GM21619 (cell line): Measurements from ENCODE around the gene GRIA2.
"Not testable (repeated sequence)": the region's sequence is repeated elsewhere in the genome, so short reads cannot be mapped to it uniquely, and the experiment has no call there.

Experiments used
- ATAC-seq: cut with Tn5 transposase; IDR thresholded peaks from one replicate; pipeline ENCODE4 v1.9.1; 2021; ENCODE audit not compliant: unreplicated experiment

GRIA2 gene

DNA sequence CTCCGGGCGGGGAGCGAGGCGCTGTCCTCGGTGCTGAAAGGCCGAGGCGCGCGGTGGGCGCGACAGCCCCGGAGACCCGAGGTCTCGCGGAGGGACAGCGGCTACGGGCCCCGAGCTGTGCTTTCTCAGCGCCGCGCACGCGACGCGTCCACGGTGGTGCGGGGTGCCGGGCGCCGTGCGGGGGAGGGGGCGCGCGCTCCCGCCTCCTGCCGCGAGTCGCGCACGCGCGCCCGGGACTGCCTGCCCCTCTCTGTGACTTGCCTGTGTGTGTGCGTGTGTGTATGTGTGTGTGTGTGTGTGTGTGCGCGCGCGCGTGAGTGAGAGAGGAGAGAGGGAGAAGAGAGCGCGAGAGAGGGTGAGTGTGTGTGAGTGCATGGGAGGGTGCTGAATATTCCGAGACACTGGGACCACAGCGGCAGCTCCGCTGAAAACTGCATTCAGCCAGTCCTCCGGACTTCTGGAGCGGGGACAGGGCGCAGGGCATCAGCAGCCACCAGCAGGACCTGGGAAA is at the start of gene GRIA2:
TSS of gene GRIA2 (plus strand) at position 358 of the 511 bp plus-strand sequence. CDS start 315 bp downstream, outside the sequence.
- ATAC-seq, result no peak

DNA sequence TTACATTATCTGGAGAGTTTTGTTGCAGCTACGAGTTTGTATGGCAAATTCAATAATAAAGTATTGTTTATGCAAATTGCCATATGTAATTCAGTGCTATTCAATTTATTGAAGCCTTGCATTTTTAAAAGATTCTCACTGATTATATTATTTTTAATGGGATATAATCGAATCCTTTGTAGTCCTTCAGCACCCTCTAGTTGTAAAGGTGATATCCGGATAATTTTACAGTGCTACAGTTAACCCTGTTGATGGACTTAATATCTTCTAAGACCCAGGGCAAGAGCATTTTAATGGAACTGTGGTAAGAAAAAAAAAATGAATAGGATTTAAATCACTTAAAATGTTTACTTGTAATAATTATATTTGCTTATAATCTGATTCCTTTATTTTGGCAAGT is 48.5 kb upstream of the GRIA2 start:
- ATAC-seq, result no peak

GRCh38 chr4:157180268-157180667 is 40.3 kb upstream of the GRIA2 start:
- ATAC-seq, result not testable (repeated sequence)

- no peak for ATAC-seq
These were observed 36.2 kb upstream of the GRIA2 start for GRCh38 chr4:157184300-157184699.

GRCh38 chr4:157185363-157185762 is 35.2 kb upstream of the GRIA2 start:
- ATAC-seq, result no peak

- ATAC-seq, result no peak
These were observed 25.2 kb upstream of the GRIA2 start for GRCh38 chr4:157195374-157195773.

DNA sequence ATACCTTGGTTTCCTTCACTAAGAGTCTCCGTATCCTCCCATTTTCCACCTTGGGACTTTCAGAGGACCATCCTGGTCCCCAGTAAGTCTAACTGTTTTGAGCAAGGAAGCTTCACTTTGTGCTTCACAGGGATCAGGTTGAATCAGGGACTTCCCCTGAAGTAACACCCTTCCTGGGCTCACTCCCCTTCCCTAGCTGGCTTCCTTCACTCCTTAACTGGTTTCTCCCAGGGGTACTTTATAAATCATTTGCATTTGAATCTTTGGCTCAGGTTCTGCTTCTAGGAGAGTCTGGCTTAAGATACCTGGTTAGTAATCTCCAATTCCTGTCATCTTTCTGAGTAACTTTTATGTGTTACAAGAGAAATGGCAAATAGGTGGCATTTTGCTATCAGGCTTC is 24.5 kb upstream of the GRIA2 start:
- no peak for ATAC-seq

DNA sequence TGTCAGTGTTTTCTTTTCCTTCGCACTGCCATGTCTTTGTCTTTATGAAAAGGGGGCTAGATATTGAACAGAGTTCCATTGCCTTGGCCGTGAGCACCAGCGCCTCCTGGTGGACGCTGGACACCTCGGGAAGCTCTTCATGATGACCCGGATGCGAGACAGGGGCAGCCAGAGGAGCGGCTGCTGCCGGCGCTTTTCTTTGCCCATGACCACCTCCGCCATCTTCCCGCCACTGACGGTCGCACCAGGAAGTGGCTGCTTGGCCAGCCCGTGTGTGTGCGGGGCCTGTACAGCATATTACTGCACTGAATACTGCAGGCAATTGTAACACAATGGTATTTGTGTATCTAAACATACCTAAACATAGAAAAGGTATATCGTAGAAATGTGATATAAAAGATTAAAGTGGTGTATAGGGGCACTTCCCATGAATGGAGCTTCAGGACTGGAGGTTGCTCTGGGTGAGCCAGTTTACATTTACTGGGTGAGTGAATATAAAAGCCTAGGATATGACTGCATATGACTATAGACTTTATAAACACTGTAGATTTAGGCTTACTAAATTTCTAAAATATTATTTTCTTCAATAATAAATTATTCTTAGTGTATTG is 15.8 kb upstream of the GRIA2 start:
- ATAC-seq, result no peak

DNA sequence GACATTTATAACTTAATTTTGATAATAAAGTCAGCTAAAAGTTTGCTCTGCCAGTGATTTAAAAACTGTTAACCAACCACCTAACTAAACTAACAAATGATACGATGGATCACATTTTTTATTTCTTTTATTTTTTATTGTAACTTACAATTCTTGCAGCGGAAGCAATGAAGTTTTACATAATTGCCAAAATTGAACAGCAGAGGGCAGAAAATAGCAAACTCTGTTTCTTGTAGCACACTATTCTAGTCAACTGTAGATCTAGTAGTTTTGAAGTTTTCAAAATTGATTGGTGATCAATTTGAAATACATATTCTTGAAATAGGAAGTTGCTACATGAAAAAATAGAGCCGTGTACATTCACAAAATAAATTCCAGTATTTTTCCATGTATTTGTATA is 2.8 kb upstream of the GRIA2 start:
- ATAC-seq, result no peak

- no peak for ATAC-seq
These were observed 687 bp upstream of the GRIA2 start for GRCh38 chr4:157219711-157220370.

DNA sequence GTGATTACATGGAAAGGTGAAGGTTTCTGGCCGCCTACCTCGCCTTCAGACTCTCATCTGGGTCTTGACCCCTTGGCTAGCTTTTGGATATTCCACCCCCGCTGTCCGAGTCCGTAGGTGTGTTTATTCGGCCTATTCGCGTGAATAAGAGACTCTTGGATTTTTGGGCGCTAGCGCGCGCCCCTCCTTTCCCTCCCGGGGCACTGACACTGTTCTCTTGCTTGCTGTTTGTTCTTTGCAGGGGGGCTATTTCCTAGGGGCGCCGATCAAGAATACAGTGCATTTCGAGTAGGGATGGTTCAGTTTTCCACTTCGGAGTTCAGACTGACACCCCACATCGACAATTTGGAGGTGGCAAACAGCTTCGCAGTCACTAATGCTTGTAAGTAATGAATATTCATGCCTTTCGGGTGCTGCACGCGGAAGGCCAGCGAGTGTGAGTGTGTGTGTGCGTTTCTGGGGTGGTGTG is 932 bp downstream of the GRIA2 start:
- no peak for ATAC-seq

DNA sequence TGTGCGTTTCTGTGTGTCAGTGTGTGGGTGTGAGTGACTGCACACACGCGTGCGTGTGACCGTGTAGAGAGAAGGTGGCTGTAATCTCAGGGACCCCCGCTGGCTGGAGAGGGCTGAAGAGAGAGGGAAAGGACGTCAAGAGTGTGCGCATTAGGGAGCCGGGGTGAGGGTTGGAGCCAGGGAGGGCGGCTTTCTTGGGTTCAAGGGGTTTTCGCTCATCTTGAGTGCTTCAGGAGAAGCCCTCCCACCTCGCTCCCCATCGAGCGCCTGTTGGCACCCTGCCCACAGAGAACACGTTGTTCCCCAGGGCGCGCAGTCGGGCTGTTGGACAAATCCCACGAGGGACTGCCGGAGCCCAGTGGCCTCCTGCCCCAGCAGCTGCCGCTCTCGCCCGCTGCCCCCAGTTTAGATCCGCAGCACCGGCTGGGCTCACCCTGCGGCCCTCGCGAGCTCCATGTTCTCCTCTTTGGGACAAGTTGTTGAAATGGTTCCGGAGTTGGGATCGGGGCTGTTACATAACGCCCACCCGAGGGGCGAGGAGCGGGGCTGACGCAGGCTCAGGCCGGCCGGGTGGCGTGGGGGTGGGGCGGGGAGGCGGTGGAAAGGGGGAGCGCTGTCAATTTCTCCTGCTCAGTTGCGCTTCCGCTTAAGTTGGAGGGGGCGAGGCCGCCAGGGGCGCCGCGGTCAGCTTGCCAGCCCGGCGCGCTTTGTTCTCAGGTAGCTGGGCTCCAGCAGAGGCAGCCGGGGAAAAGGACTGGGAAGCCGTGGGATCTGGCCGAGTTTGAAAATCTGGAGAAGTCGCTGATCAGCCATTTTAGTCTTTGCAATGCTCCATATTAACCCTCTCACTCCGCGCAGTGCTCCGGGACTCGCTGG is 1.6 kb downstream of the GRIA2 start:
- ATAC-seq, result no peak

DNA sequence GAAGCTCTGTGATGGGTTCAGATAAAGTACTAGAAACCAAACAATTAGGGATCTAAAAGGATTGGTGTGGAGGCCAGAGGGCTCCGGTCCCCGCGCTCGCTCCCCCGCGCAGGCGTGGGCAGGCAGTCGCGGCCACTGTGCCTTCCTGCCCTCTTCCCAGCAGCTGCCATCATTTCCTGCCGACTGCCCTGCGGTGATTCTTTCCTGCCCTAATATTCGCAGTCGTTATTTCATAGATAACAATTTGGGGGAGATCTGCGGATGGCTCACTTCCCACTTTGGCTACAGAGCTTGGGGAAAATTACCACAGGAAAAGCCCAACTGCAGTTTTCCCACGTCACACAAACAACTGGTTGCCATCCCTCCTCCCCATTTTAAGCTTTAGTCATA is 2.2 kb downstream of the GRIA2 start:
- no peak for ATAC-seq

GRCh38 chr4:157223456-157223855 is 2.9 kb downstream of the GRIA2 start:
- no peak for ATAC-seq

DNA sequence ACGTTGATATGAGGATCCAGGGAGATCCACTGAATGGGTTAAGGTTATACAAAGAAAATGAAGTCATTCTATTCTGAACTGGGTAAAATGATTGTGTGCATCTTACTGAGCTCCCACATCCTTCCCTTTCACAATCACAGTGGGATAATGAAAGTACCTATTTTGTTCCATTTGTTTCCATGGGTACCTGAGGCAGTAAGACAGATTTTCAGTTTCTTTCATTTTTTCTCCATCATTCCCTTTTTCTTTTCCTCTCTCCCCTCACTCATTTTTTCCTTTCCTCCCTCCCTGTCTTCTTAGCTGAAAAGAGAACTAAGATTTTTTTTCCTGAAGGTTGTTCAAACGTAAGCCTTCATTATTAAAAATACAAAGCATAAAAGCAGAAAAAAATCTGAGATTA is 4.6 kb downstream of the GRIA2 start:
- no peak for ATAC-seq

- ATAC-seq, result no peak
These were observed 5.5 kb downstream of the GRIA2 start for GRCh38 chr4:157226035-157226434.

DNA sequence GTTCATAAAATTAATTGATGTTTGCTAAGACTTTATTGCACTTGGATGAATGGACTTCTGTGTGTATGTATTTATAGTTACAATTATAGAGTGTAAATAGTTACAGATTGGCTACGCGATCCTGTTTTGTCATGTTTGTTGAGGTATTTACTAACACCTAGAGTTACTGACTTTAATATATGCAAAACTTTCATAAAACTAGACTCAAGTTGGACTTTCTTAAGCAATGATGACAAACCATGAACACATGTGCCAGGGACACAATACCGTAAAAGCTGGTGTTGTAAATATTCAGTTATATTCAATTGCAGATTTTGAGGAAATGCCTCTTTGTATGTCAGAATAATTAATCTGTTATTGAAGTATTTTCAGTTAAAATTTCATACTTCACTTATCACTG is 6.1 kb downstream of the GRIA2 start:
- ATAC-seq, result no peak

- no peak for ATAC-seq
These were observed 11.0 kb downstream of the GRIA2 start for GRCh38 chr4:157231525-157231924.

DNA sequence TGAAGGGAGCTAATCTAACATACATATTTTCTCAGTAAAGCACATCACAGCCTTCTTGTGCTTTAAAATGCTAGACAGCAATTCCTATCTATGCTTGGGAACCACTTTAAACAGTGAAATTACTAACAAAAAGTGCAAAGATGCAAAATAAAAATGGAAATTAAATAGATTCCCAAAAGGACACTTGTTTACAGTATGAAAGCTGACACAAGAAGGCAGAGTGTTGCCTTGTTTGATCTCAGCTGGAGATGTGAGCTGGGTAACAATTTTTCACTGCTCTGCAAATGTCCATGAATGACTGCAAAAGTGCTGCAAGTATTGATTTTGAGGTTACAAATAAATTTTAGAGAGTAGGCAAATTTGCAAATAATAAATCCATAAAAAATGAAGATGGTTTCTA is 22.3 kb downstream of the GRIA2 start:
- no peak for ATAC-seq

- ATAC-seq, result no peak
These were observed 23.8 kb downstream of the GRIA2 start for GRCh38 chr4:157244348-157244747.

DNA sequence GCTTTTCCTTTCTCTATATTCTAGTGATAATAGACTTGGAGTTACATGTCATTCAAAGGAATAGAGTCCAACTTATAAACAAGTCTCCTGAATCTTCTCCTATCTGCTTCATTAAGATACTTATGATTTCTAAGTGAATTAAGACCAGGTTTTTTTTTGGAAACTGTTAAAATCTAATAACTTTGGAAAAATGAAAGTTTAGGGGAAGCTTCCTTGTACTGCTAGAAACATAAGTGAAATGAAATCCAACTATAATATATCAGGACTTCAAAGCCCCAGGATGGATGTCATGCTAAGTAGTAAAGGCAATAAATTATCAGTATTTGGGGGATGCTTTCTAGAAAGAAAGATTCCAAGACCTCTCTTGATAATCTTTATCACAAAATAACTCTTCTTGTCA is 24.8 kb downstream of the GRIA2 start:
- ATAC-seq, result no peak

DNA sequence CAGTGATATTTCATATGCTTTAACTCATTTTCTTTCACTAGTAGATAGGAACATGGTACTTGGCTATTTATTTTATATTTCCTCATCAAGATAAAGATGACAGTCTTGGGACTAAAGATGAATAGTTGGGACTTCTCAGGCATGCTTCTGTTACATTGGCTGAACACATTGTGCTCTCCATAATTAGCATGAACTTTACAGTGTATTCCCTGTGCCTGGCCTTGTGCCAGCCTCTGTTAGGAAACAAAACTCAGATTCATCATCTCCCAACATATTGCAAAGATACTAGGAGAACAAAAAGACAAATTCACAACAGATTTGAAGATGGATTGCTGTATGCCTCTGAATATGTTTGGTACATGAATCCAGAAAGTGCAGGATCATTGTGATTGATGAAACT is 26.4 kb downstream of the GRIA2 start:
- no peak for ATAC-seq
